DOHH2 (cell line): ENCODE results near the gene TAF1C.

ENCODE experiments used
- CTCF ChIP-seq: fragments of 200-600 bp; sonication (generic); IDR thresholded peaks from one replicate; pipeline ENCODE4 v1.5.1; 2014; ENCODE audit warnings: antibody characterized with exemption, mild to moderate bottlenecking, low read depth, low read length; ENCODE audit not compliant: poor library complexity, severe bottlenecking
- EZH2phosphoT487 ChIP-seq: fragments of 200-600 bp; sonication (generic); IDR thresholded peaks from 2 replicates; pipeline ENCODE4 v1.6.1; 2017; ENCODE audit warnings: borderline replicate concordance, mild to moderate bottlenecking, antibody characterized with exemption, low read length, moderate library complexity, mixed read lengths

- TF ChIP-seq CTCF = no peak
- no peak for TF ChIP-seq EZH2phosphoT487
Observed at GRCh38 chr16:84229471-84229870, 42.6 kb upstream of the TAF1C start.
